H1 (cell line): ENCODE measurements around the gene ZBTB7B. TPM values are rescaled to one million over a fixed set of nuclear protein-coding genes. Genes with fewer than 3 reads are reported as not detected.

Experiments
- CTCF ChIA-PET: fragments of 300-600 bp; sonication (Branson Sonifier 250); formaldehyde crosslinking; loops from one replicate; lab custom pipeline; 2021; ENCODE audit not compliant: partially characterized antibody; lab: Charles Lee
- POLR2A ChIA-PET: fragments of 300-600 bp; sonication (Branson Sonifier 250); formaldehyde crosslinking; loops from one replicate; lab custom pipeline; 2021; ENCODE audit warnings: inconsistent platforms; ENCODE audit not compliant: partially characterized antibody; lab: Charles Lee
- DNase-seq, 2 experiments: peaks; one replicate each; pipeline versions ENCODE4 v3.0.0 to v3.0.0-alpha.2; 2010 to 2022; ENCODE audit warnings: low spot score in 2 of 2, low read depth in 1 of 2, mixed read lengths in 1 of 2
- FAIRE-seq: peaks from 2 replicates; lab custom pipeline; 2011; peaks lifted over from hg19 to GRCh38; lab: Jason Lieb, UNC
- H2AFZ ChIP-seq: 2 replicates; pipeline ENCODE4 v1.8.1; 2012; ENCODE audit warnings: low read length, inconsistent platforms
- H2AK5ac ChIP-seq: 2 replicates; pipeline ENCODE4 v1.6.1; 2013; ENCODE audit warnings: low read depth, low read length
- H2BK120ac ChIP-seq: replicated peaks from 2 replicates; pipeline ENCODE3; 2013; ENCODE audit warnings: low read depth, low read length, inconsistent platforms
- H2BK12ac ChIP-seq: 2 replicates; pipeline ENCODE4 v1.6.1; 2013; ENCODE audit warnings: low read depth, low read length
- H2BK15ac ChIP-seq: 2 replicates; pipeline ENCODE4 v1.6.1; 2013; ENCODE audit warnings: low read length
- H2BK20ac ChIP-seq: 2 replicates; pipeline ENCODE4 v1.6.1; 2013; ENCODE audit warnings: low read length
- H2BK5ac ChIP-seq: 2 replicates; pipeline ENCODE4 v1.6.1; 2013; ENCODE audit warnings: low read depth, low read length
- H3K14ac ChIP-seq: 2 replicates; pipeline ENCODE4 v1.6.1; 2013; ENCODE audit warnings: inconsistent platforms; ENCODE audit not compliant: insufficient read length
- H3K18ac ChIP-seq: 2 replicates; pipeline ENCODE4 v1.6.1; 2013; ENCODE audit warnings: low read length; ENCODE audit errors: extremely low read depth
- H3K23ac ChIP-seq: 2 replicates; pipeline ENCODE4 v1.6.1; 2013; ENCODE audit warnings: inconsistent platforms; ENCODE audit not compliant: insufficient read length
- H3K23me2 ChIP-seq: 2 replicates; pipeline ENCODE4 v1.6.1; 2013; ENCODE audit warnings: low read depth, low read length
- H3K27ac ChIP-seq: 2 replicates; pipeline ENCODE4 v1.6.1; 2011; ENCODE audit warnings: low read depth, low read length, inconsistent platforms
- H3K27me3 ChIP-seq, 4 experiments: replicated peaks in 1 of 4; 1 replicate in 1 of 4; 2 replicates in 3 of 4; pipeline versions ENCODE4 v1.6.1 to v1.8.1; 2011 to 2013; ENCODE audit warnings: low read length in 3 of 4, mild to moderate bottlenecking in 3 of 4, inconsistent platforms in 2 of 4, mixed read lengths in 2 of 4, moderate library complexity in 1 of 4; ENCODE audit not compliant: control insufficient read depth in 3 of 4, insufficient read depth in 3 of 4; ENCODE audit errors: extremely low read depth in 1 of 4
- H3K36me3 ChIP-seq, 4 experiments: 2 replicates each; pipeline versions ENCODE4 v1.6.1 to v1.8.1; 2011 to 2013; ENCODE audit warnings: mild to moderate bottlenecking in 4 of 4, low read length in 3 of 4, moderate library complexity in 2 of 4, control low read depth in 1 of 4, inconsistent platforms in 1 of 4; ENCODE audit not compliant: insufficient read depth in 4 of 4, control insufficient read depth in 2 of 4
- H3K4ac ChIP-seq: replicated peaks from 2 replicates; pipeline ENCODE3; 2013; ENCODE audit warnings: low read length, low read depth, mixed read lengths, inconsistent platforms; ENCODE audit not compliant: insufficient read length
- H3K4me1 ChIP-seq, 4 experiments: replicated peaks in 1 of 4; 1 replicate in 1 of 4; 2 replicates in 3 of 4; pipeline versions ENCODE4 v1.6.1 to v1.8.1; 2011 to 2013; ENCODE audit warnings: low read length in 3 of 4, inconsistent platforms in 2 of 4, mixed read lengths in 1 of 4; ENCODE audit not compliant: insufficient read depth in 4 of 4, control insufficient read depth in 3 of 4
- H3K4me2 ChIP-seq, 2 experiments: 2 replicates each; pipeline versions ENCODE4 v1.6.1 to v1.8.1; 2011 to 2013; ENCODE audit warnings: low read depth in 2 of 2, low read length in 2 of 2, control low read depth in 1 of 2, inconsistent platforms in 1 of 2, mild to moderate bottlenecking in 1 of 2; ENCODE audit not compliant: insufficient read depth in 1 of 2
- H3K4me3 ChIP-seq, 4 experiments: fragments of 200-600, 300-600 bp in 1 of 4; sonication (generic), shearing (Covaris generic), sonication (Bioruptor Twin) in 1 of 4; 2 replicates each; pipeline versions ENCODE4 v1.5.1 to v1.8.1; 2011 to 2016; ENCODE audit warnings: low read length in 4 of 4, low read depth in 3 of 4, control low read depth in 2 of 4, inconsistent platforms in 2 of 4, mild to moderate bottlenecking in 2 of 4, mixed read lengths in 1 of 4, moderate library complexity in 1 of 4; ENCODE audit not compliant: insufficient read depth in 2 of 4; ENCODE audit errors: extremely low read depth in 1 of 4
- H3K56ac ChIP-seq: replicated peaks from 2 replicates; pipeline ENCODE3; 2013; ENCODE audit warnings: low read depth, mild to moderate bottlenecking, mixed read lengths, low read length, inconsistent platforms; ENCODE audit not compliant: insufficient read length
- H3K79me1 ChIP-seq: 2 replicates; pipeline ENCODE4 v1.6.1; 2013; ENCODE audit warnings: low read depth, low read length, control low read depth
- H3K79me2 ChIP-seq, 2 experiments: 2 replicates each; pipeline versions ENCODE4 v1.6.1 to v1.8.1; 2012 to 2013; ENCODE audit warnings: low read length in 2 of 2, mild to moderate bottlenecking in 2 of 2, inconsistent platforms in 1 of 2; ENCODE audit not compliant: insufficient read depth in 2 of 2, control insufficient read depth in 1 of 2
- H3K9ac ChIP-seq, 4 experiments: replicated peaks in 1 of 4; 1 replicate in 1 of 4; 2 replicates in 3 of 4; pipeline versions ENCODE4 v1.6.1 to v1.8.1; 2011 to 2013; ENCODE audit warnings: low read depth in 3 of 4, low read length in 3 of 4, control low read depth in 2 of 4, mild to moderate bottlenecking in 2 of 4, moderate library complexity in 2 of 4, inconsistent platforms in 1 of 4; ENCODE audit errors: extremely low read depth in 1 of 4
- H3K9me3 ChIP-seq, 2 experiments: 2 replicates each; pipeline versions ENCODE4 v1.6.1 to v1.8.1; 2012 to 2013; ENCODE audit warnings: mild to moderate bottlenecking in 2 of 2, moderate library complexity in 2 of 2, control low read depth in 1 of 2, inconsistent platforms in 1 of 2, low read depth in 1 of 2, low read length in 1 of 2, mixed read lengths in 1 of 2; ENCODE audit not compliant: insufficient read depth in 2 of 2
- H4K20me1 ChIP-seq, 2 experiments: replicated peaks in 1 of 2; 2 replicates each; pipeline versions ENCODE3 to v1.8.1; 2011 to 2013; ENCODE audit warnings: inconsistent platforms in 2 of 2, low read length in 2 of 2, mild to moderate bottlenecking in 1 of 2; ENCODE audit not compliant: insufficient read depth in 2 of 2, control insufficient read depth in 1 of 2
- H4K5ac ChIP-seq: 2 replicates; pipeline ENCODE4 v1.6.1; 2013; ENCODE audit warnings: low read length, low read depth, mixed read lengths, inconsistent platforms; ENCODE audit not compliant: insufficient read length
- H4K8ac ChIP-seq: 2 replicates; pipeline ENCODE4 v1.8.0; 2013; ENCODE audit warnings: mild to moderate bottlenecking, moderate library complexity, low read length, inconsistent platforms; ENCODE audit not compliant: insufficient read depth; ENCODE audit errors: extremely low read depth
- H4K91ac ChIP-seq: replicated peaks from 2 replicates; pipeline ENCODE3; 2013; ENCODE audit warnings: low read length, mixed read lengths, inconsistent platforms; ENCODE audit not compliant: insufficient read length
- FOSL1 ChIP-seq: IDR thresholded peaks from 2 replicates; pipeline ENCODE4 v1.6.1; 2011; ENCODE audit warnings: mild to moderate bottlenecking, low read depth, low read length, moderate library complexity; ENCODE audit not compliant: insufficient read depth
- GABPA ChIP-seq: IDR thresholded peaks from 2 replicates; pipeline ENCODE4 v1.6.1; 2011; ENCODE audit warnings: mild to moderate bottlenecking, low read length, moderate library complexity, borderline replicate concordance; ENCODE audit not compliant: insufficient read depth
- HDAC2 ChIP-seq, 2 experiments: fragments of 300-600 bp in 1 of 2; sonication (generic) in 1 of 2; IDR thresholded peaks; 2 replicates each; pipeline ENCODE4 v1.6.1; 2011 to 2012; ENCODE audit warnings: low read depth in 2 of 2, low read length in 2 of 2, mild to moderate bottlenecking in 2 of 2, moderate library complexity in 2 of 2, borderline replicate concordance in 1 of 2, inconsistent platforms in 1 of 2
- RAD21 ChIP-seq, 2 experiments: IDR thresholded peaks in 1 of 2; conservative IDR thresholded peaks in 1 of 2; 2 replicates each; pipeline ENCODE4 v1.6.1; 2011; ENCODE audit warnings: low read depth in 2 of 2, low read length in 2 of 2, improper control_type of control experiment in 1 of 2, inconsistent platforms in 1 of 2, mild to moderate bottlenecking in 1 of 2, moderate library complexity in 1 of 2
- SAP30 ChIP-seq: fragments of 300-600 bp; sonication (generic); IDR thresholded peaks from 2 replicates; pipeline ENCODE4 v1.7.1; 2012; ENCODE audit warnings: low read length, moderate library complexity, mild to moderate bottlenecking, inconsistent platforms; ENCODE audit not compliant: insufficient read depth, insufficient replicate concordance
- WGBS, 2 experiments: shearing (Covaris generic) in 1 of 2; methylation state at CpG; one replicate each; pipeline versions ENCODE4 v1.1.6 to v1.1.7; 2013 to 2015; ENCODE audit warnings: low lambda C conversion rate in 2 of 2, mixed read lengths in 2 of 2, inconsistent platforms in 1 of 2, low coverage in 1 of 2, missing lambda C conversion rate in 1 of 2; ENCODE audit not compliant: insufficient replicate concordance in 2 of 2, insufficient coverage in 1 of 2, insufficient read length in 1 of 2; ENCODE audit errors: extremely low coverage in 1 of 2, missing lambda C conversion rate in 1 of 2; 5-methylcytosine and 5-hydroxymethylcytosine counted together
- polyA plus RNA-seq, 7 experiments: library from polyadenylated mRNA; depleted of rRNA in 3 of 7; stranded (reverse) in 5 of 7; unstranded in 2 of 7; fragments of >200 nt in 5 of 7; fragments of 200-250 nt in 2 of 7; gene quantifications; 1 replicate in 5 of 7; 2 replicates in 1 of 7; 4 replicates in 1 of 7; pipeline versions ENCODE4 v1.2.1 to v1.2.3, GENCODE V29; 2011 to 2013; ENCODE audit warnings: missing spikeins in 2 of 7, mixed read lengths in 2 of 7
- total RNA-seq: library from RNA; stranded (reverse); fragmentation: NEBNext Ultra II Directional; extraction: Animal tissue kit (Norgen Biotek cat#: 25700); gene quantifications from 2 replicates; pipeline ENCODE4 v1.2.1, GENCODE V29; 2021
- TF ChIP-seq, protein P1 (sequence below): IDR thresholded peaks from 2 replicates; pipeline ENCODE4 v1.6.1; 2012; ENCODE audit warnings: inconsistent platforms
- TF ChIP-seq, protein P2 (sequence below), 3 experiments: IDR thresholded peaks; 1 replicate in 2 of 3; 2 replicates in 1 of 3; pipeline versions ENCODE4 v1.5.1 to v1.6.1; 2011; ENCODE audit warnings: low read length in 3 of 3, mild to moderate bottlenecking in 3 of 3, inconsistent platforms in 2 of 3, low read depth in 1 of 3, moderate library complexity in 1 of 3; ENCODE audit not compliant: insufficient read depth in 1 of 3; ENCODE audit errors: control extremely low read depth in 1 of 3

Gene ZBTB7B
- total and polyA plus RNA-seq, 2 of the 8 experiments (the other 6 are each of a cell fraction or from before 2014, with no cell fraction given), result 24.5 to 36.9 TPM

DNA sequence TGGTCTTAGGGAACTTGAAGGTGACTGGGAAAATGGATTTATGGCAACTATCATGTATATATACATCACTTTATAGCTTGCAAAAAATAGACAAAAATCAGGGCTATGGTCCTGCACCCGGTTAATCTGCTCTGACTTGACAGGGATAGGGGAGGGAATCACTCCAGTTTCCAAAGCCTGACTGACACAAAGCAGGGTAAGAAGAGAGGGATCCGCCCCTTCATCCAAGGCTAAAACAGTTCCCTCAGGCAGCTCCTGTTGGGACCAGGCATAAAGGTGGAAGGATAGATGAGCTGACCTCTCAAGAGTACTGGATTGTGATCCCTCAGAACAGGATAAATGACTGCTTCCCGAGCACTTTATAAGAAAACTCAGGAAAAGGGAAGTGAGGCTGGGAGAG, 48.1 kb upstream of the ZBTB7B start:
- H3K9ac ChIP-seq, result peak overlapping the region in 1 of 4 experiments; percentile 87; a peak in 1 of 7 replicates
- no peak overlapping the region for H2BK15ac ChIP-seq
- CTCF ChIA-PET, result interaction anchor here (0.6 to 9.8 kb wide), 8 partner anchors 12 to 210 kb away, joined by 3 to 132 read pairs (median 3); partner anchors contain the start of genes LENEP and SHC1
- no peak overlapping the region for H3K23ac ChIP-seq
- DNase-seq (no peak), FAIRE-seq (no peak)
- no peak overlapping the region for H4K91ac ChIP-seq
- 88% methylated on average over 3 of the region's 3 CpGs; no CpG with 5 or more reads in 1 of the 2 experiments for WGBS, 2 experiments
- H3K4me3 ChIP-seq, result peak overlapping the region in 3 of 4 experiments; percentile 60 to 77 (median 71); a peak in 2 of 8 replicates
- H2AFZ ChIP-seq, result no peak overlapping the region
- H3K23me2 ChIP-seq, result peaks cover 5% of the 10 kb centered on the region
- peaks cover 1 to 10% of the 10 kb centered on the region in 2 experiments for H4K20me1 ChIP-seq
- H3K4me1 ChIP-seq, result peaks cover 0 to 28% (median 8%) of the 10 kb centered on the region in 4 experiments; a peak in 6 of 7 replicates
- H2BK12ac ChIP-seq, result no peak overlapping the region; the same call in 1 of the 2 replicates
- peak overlapping the region; percentile 95; the same call in 1 of the 2 replicates for H3K27ac ChIP-seq
- no peak overlapping the region for H3K4ac ChIP-seq
- no peak overlapping the region for H4K8ac ChIP-seq
- H2BK5ac ChIP-seq, result no peak overlapping the region
- peak overlapping the region; percentile 92 to 93; a peak in 3 of 4 replicates for H3K4me2 ChIP-seq
- no peak overlapping the region for H3K14ac ChIP-seq
- POLR2A ChIA-PET, result interaction anchor here (1.3 to 18.6 kb wide), 7 partner anchors 18 to 185 kb away, joined by 3 to 662 read pairs (median 6); partner anchors contain the start of genes ADAM15, CKS1B, EFNA4 and FLAD1
- no peak overlapping the region for H2BK20ac ChIP-seq
- H4K5ac ChIP-seq, result no peak overlapping the region
- no peak overlapping the region; the same call in 1 of the 2 replicates for H2AK5ac ChIP-seq
- H3K9me3 ChIP-seq, result no peaks in the 10 kb centered on the region
- H3K79me1 ChIP-seq, result 0 out of 2 replicates have a peak, but pooled peaks cover 6% of the 10 kb centered on the region
- no peak overlapping the region for H2BK120ac ChIP-seq
- H3K56ac ChIP-seq, result no peak overlapping the region
- peaks cover 3 to 7% (median 5%) of the 10 kb centered on the region in 4 experiments; a peak in 5 of 8 replicates for H3K36me3 ChIP-seq
- H3K27me3 ChIP-seq, result no peaks in the 10 kb centered on the region; a peak in 2 of 7 replicates
- peaks cover 0 to 4% of the 10 kb centered on the region in 2 experiments; a peak in 2 of 4 replicates for H3K79me2 ChIP-seq
- H3K18ac ChIP-seq, result no peak overlapping the region
- no peak for TF ChIP-seq GABPA
- TF ChIP-seq, protein P1, sequence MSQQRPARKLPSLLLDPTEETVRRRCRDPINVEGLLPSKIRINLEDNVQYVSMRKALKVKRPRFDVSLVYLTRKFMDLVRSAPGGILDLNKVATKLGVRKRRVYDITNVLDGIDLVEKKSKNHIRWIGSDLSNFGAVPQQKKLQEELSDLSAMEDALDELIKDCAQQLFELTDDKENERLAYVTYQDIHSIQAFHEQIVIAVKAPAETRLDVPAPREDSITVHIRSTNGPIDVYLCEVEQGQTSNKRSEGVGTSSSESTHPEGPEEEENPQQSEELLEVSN, result no peak
- TF ChIP-seq, protein P2, sequence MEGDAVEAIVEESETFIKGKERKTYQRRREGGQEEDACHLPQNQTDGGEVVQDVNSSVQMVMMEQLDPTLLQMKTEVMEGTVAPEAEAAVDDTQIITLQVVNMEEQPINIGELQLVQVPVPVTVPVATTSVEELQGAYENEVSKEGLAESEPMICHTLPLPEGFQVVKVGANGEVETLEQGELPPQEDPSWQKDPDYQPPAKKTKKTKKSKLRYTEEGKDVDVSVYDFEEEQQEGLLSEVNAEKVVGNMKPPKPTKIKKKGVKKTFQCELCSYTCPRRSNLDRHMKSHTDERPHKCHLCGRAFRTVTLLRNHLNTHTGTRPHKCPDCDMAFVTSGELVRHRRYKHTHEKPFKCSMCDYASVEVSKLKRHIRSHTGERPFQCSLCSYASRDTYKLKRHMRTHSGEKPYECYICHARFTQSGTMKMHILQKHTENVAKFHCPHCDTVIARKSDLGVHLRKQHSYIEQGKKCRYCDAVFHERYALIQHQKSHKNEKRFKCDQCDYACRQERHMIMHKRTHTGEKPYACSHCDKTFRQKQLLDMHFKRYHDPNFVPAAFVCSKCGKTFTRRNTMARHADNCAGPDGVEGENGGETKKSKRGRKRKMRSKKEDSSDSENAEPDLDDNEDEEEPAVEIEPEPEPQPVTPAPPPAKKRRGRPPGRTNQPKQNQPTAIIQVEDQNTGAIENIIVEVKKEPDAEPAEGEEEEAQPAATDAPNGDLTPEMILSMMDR (IDR thresholded peaks at IDR 0.05; ENCODE audit: control extremely low read depth in 1 of 3, insufficient read depth in 1 of 3, low read depth in 1 of 3, low read length in 3 of 3), result no peak
- no peak for TF ChIP-seq SAP30
- no peak for TF ChIP-seq FOSL1
- TF ChIP-seq RAD21 (IDR thresholded peaks at IDR 0.05 in 1 of 2, conservative IDR thresholded peaks at IDR 0.05 in 1 of 2; ENCODE audit: low read depth in 2 of 2, low read length in 2 of 2), result no peak
- no peak for TF ChIP-seq HDAC2 (IDR thresholded peaks at IDR 0.05; ENCODE audit: borderline replicate concordance in 1 of 2, low read depth in 2 of 2, low read length in 2 of 2)
